K562 (cell line): Measurements from ENCODE around the gene ATP8A1. TPM values are rescaled to one million over a fixed set of nuclear protein-coding genes. Genes with fewer than 3 reads are reported as not detected.

Source experiments
- ATAC-seq: fragments of 200-7000 bp; cut with Tn5 transposase; 3 replicates; pipeline ENCODE4 v1.9.1; 2020; ENCODE audit warnings: moderate library complexity
- BruUV-seq: library from RNA; stranded (reverse); fragments of 400-500 nt; replicated peaks from 2 replicates; lab custom pipeline; 2021; lab: Mats Ljungman, UMichigan
- CTCF ChIA-PET: fragments of 300-600 bp; formaldehyde crosslinking; extraction: SDS; loops from one replicate; lab custom pipeline; 2021; ENCODE audit warnings: low intra/inter-chr PET ratio; lab: Yijun Ruan, JAX
- POLR2A ChIA-PET: fragments of 300-600, 350-650 bp; sonication (Branson Sonifier 250); formaldehyde crosslinking; extraction: SDS; loops from one replicate; lab custom pipeline; 2021; ENCODE audit warnings: antibody characterized with exemption, inconsistent platforms; lab: Yijun Ruan, JAX
- DNase-seq, 4 experiments: peaks; one replicate each; pipeline versions ENCODE4 v3.0.0 to v3.0.0-alpha.2; 2011 to 2018; ENCODE audit warnings: low spot score in 3 of 4, mixed read lengths in 3 of 4; ENCODE audit errors: extremely low read depth in 1 of 4
- FAIRE-seq: peaks from 2 replicates; lab custom pipeline; 2011; peaks lifted over from hg19 to GRCh38; lab: Jason Lieb, UNC
- H2AFZ ChIP-seq: 2 replicates; pipeline ENCODE4 v1.6.0; 2011; ENCODE audit warnings: low read depth, low read length, control low read depth, inconsistent platforms
- H3K27ac ChIP-seq: fragments of 200-600 bp; 3 replicates; pipeline ENCODE4 v1.8.0; 2011; ENCODE audit warnings: low read depth, mild to moderate bottlenecking, control low read depth, inconsistent platforms, low read length, moderate library complexity, mixed read lengths; ENCODE audit errors: extremely low read depth
- H3K27me3 ChIP-seq, 2 experiments: fragments of 300-600 bp in 1 of 2; 2 replicates in 1 of 2; 3 replicates in 1 of 2; pipeline versions ENCODE4 v1.6.0 to v1.8.0; 2011; ENCODE audit warnings: inconsistent platforms in 2 of 2, low read length in 2 of 2, mild to moderate bottlenecking in 1 of 2, mixed read lengths in 1 of 2, moderate library complexity in 1 of 2; ENCODE audit not compliant: control insufficient read depth in 2 of 2, insufficient read depth in 2 of 2
- H3K36me3 ChIP-seq: fragments of 300-600 bp; 3 replicates; pipeline ENCODE4 v1.8.0; 2011; ENCODE audit warnings: mild to moderate bottlenecking, low read length, inconsistent platforms; ENCODE audit not compliant: control insufficient read depth, insufficient read depth
- H3K4me1 ChIP-seq, 2 experiments: fragments of 200-600 bp in 1 of 2; replicated peaks in 1 of 2; 2 replicates in 1 of 2; 3 replicates in 1 of 2; pipeline versions ENCODE4 v1.5.1 to v1.8.0; 2011; ENCODE audit warnings: inconsistent platforms in 2 of 2, low read length in 2 of 2, mild to moderate bottlenecking in 1 of 2, mixed read lengths in 1 of 2, moderate library complexity in 1 of 2; ENCODE audit not compliant: control insufficient read depth in 2 of 2, insufficient read depth in 2 of 2
- H3K4me2 ChIP-seq: 2 replicates; pipeline ENCODE4 v1.6.1; 2011; ENCODE audit warnings: low read length, control low read depth, inconsistent platforms, mixed read lengths; ENCODE audit not compliant: insufficient read depth
- H3K4me3 ChIP-seq: fragments of 200-600 bp; sonication (generic), shearing (Covaris generic); 2 replicates; pipeline ENCODE4 v1.5.1; 2016; ENCODE audit warnings: control low read depth, inconsistent platforms
- H3K79me2 ChIP-seq: fragments of 200-600 bp; 3 replicates; pipeline ENCODE4 v1.8.0; 2011; ENCODE audit warnings: low read length, inconsistent platforms; ENCODE audit not compliant: control insufficient read depth, insufficient read depth
- H3K9ac ChIP-seq, 2 experiments: 2 replicates each; pipeline versions ENCODE4 v1.6.0 to v1.6.1; 2011; ENCODE audit warnings: low read depth in 2 of 2, low read length in 2 of 2, control low read depth in 1 of 2, inconsistent platforms in 1 of 2, mild to moderate bottlenecking in 1 of 2, mixed read lengths in 1 of 2; ENCODE audit not compliant: insufficient read depth in 1 of 2
- H3K9me1 ChIP-seq: one replicate; pipeline ENCODE4 v1.6.0; 2011; ENCODE audit warnings: inconsistent platforms, mild to moderate bottlenecking, low read length, moderate library complexity; ENCODE audit not compliant: control insufficient read depth, insufficient read depth
- H3K9me3 ChIP-seq: replicated peaks from 2 replicates; pipeline ENCODE4 v1.5.1; 2011; ENCODE audit warnings: low read depth, low read length, inconsistent platforms; ENCODE audit not compliant: control insufficient read depth, insufficient read depth
- H4K20me1 ChIP-seq: replicated peaks from 2 replicates; pipeline ENCODE4 v1.6.1; 2011; ENCODE audit warnings: low read length, inconsistent platforms, mixed read lengths; ENCODE audit not compliant: control insufficient read depth, insufficient read depth
- CCAR2 ChIP-seq: fragments of 200-400 bp; formaldehyde crosslinking; IDR thresholded peaks from 2 replicates; pipeline ENCODE4 v1.6.1; 2017; ENCODE audit warnings: mild to moderate bottlenecking, low read depth, low read length
- MBD1 ChIP-seq: fragments of 250-450 bp; sonication (Bioruptor Pico); IDR thresholded peaks from 2 replicates; pipeline ENCODE4 v1.8.0; 2022; ENCODE audit warnings: inconsistent platforms
- MIER1 ChIP-seq: fragments of 450-650 bp; IDR thresholded peaks from 2 replicates; pipeline ENCODE4 v1.6.1; 2016; ENCODE audit warnings: antibody characterized with exemption, mild to moderate bottlenecking, low read depth
- NCOR1 ChIP-seq: fragments of 450-650 bp; IDR thresholded peaks from 2 replicates; pipeline ENCODE4 v1.6.1; 2016; ENCODE audit warnings: mild to moderate bottlenecking, moderate library complexity
- XRCC5 ChIP-seq: fragments of 200-400 bp; formaldehyde crosslinking; IDR thresholded peaks from 2 replicates; pipeline ENCODE4 v1.6.1; 2017; ENCODE audit warnings: low read depth, mild to moderate bottlenecking, low read length
- ZNF589 ChIP-seq: fragments of 200-800 bp; sonication (Bioruptor generic); IDR thresholded peaks from 2 replicates; pipeline ENCODE4 v1.6.1; 2016; ENCODE audit warnings: low read depth, missing genetic modification characterization, missing compliant biosample characterization
- WGBS: fragments of 100-300 bp; shearing (Covaris generic); methylation state at CpG from one replicate; pipeline ENCODE4 v1.1.6; 2016; ENCODE audit warnings: low coverage, mixed read lengths; ENCODE audit not compliant: insufficient coverage; ENCODE audit errors: missing lambda C conversion rate; 5-methylcytosine and 5-hydroxymethylcytosine counted together
- in situ Hi-C: fragments of 300-500 bp; cut with MboI; formaldehyde crosslinking; loops from 4 replicates; pipeline ENCODE4 v1.15.0; 2018; ENCODE audit warnings: inconsistent platforms, mixed read lengths
- intact Hi-C: fragments of 100-400 bp; cut with micrococcal nuclease; formaldehyde crosslinking; loops from 2 replicates; pipeline ENCODE4 v1.14.2; 2022
- polyA plus RNA-seq, 8 experiments: library from polyadenylated mRNA; depleted of rRNA in 4 of 8; stranded (reverse) in 5 of 8; unstranded in 3 of 8; fragments of >200 nt; fragmentation: Nextera tagmentation in 2 of 8; fragmentation: Illumina TruSeq in 1 of 8; extraction: Ambion mirVana in 2 of 8; extraction: Trizol in 1 of 8; gene quantifications; 2 replicates each; pipeline versions ENCODE4 v1.2.1 to v1.2.3, GENCODE V29; 2011 to 2014; ENCODE audit warnings: inconsistent platforms in 1 of 8, missing spikeins in 1 of 8
- total RNA-seq, 7 experiments: library from RNA; depleted of rRNA in 6 of 7; stranded (reverse); fragments of >200 nt in 6 of 7; fragmentation: Illumina TruSeq in 2 of 7; extraction: Trizol in 2 of 7; gene quantifications; 2 replicates each; pipeline versions ENCODE4 v1.2.1 to v1.2.3, GENCODE V29; 2011 to 2021; ENCODE audit warnings: low replicate concordance in 1 of 7
- TF ChIP-seq, protein P1 (sequence below): sonication (generic); formaldehyde crosslinking; IDR thresholded peaks from 2 replicates; pipeline ENCODE4 v1.8.1; 2023; ENCODE audit warnings: mild to moderate bottlenecking, missing genetic modification reagents

Gene ATP8A1
- total and polyA plus RNA-seq, 9 of the 15 experiments (the other 6 are each of a cell fraction or from before 2014, with no cell fraction given): 0.05 to 0.29 (median 0.07) TPM; not detected in 2

DNA sequence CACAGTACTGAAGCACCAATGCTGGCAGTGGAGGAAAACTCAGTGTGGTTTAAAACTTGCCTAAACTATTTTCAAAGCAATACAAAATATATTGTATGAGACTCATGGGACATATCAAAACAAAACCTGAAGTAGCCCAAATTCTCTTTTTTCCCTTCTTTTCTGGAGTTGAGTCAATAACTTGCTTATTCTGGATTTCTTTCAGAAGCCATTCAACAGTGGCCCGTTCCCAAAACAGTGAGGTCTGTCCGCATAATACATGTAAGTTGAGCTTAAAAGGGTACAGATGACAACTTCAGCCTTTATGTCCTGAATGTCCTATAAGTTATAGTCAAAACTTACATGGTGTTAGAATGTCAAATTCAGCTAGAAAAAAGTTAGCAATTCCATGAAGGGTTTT is 158.9 kb downstream of the ATP8A1 start:
- Histone ChIP-seq H3K4me3 (no peak overlapping the region), H3K27me3 (no peaks in the 10 kb centered on the region), H3K79me2 (no peaks in the 10 kb centered on the region), H3K9me3 (no peaks in the 10 kb centered on the region), H2AFZ (no peak overlapping the region), H3K9ac (no peak overlapping the region), H3K9me1 (no peaks in the 10 kb centered on the region), H3K36me3 (no peaks in the 10 kb centered on the region), H3K4me1 (no peaks in the 10 kb centered on the region), H3K27ac (no peak overlapping the region), H4K20me1 (no peaks in the 10 kb centered on the region), H3K4me2 (no peak overlapping the region)
- intact Hi-C loops: no loop called here
- TF ChIP-seq, protein P1, sequence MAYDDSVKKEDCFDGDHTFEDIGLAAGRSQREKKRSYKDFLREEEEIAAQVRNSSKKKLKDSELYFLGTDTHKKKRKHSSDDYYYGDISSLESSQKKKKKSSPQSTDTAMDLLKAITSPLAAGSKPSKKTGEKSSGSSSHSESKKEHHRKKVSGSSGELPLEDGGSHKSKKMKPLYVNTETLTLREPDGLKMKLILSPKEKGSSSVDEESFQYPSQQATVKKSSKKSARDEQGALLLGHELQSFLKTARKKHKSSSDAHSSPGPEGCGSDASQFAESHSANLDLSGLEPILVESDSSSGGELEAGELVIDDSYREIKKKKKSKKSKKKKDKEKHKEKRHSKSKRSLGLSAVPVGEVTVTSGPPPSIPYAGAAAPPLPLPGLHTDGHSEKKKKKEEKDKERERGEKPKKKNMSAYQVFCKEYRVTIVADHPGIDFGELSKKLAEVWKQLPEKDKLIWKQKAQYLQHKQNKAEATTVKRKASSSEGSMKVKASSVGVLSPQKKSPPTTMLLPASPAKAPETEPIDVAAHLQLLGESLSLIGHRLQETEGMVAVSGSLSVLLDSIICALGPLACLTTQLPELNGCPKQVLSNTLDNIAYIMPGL (CRISPR knock-in tag): no peak
- TF ChIP-seq CCAR2: no peak
- no peak for TF ChIP-seq MIER1
- TF ChIP-seq XRCC5: no peak
- TF ChIP-seq MBD1 (CRISPR knock-in tag): no peak
- TF ChIP-seq NCOR1: no peak
- TF ChIP-seq ZNF589 (CRISPR knock-in tag): no peak
- ATAC-seq (no peak), FAIRE-seq (no peak), DNase-seq (no peak)
- 0% methylated on average over 2 of the region's 2 CpGs for WGBS
- ChIA-PET POLR2A (interaction anchor here (0.7 kb wide), 1 partner anchor 737 kb away, joined by 5 read pairs; no protein-coding TSS in a partner anchor), CTCF (no interaction called here)
- in situ Hi-C loops: no loop called here
- BruUV-seq: no TSS peak
